DND-41 (cell line): ENCODE results near the gene CTDSP2.

Source experiments
- ATAC-seq: fragments of 200-7000 bp; cut with Tn5 transposase; 3 replicates; pipeline ENCODE4 v1.9.1; 2021; ENCODE audit warnings: low read depth; ENCODE audit not compliant: insufficient read depth
- DNase-seq: peaks from one replicate; pipeline ENCODE4 v3.0.0-alpha.2; 2020
- H2AFZ ChIP-seq: 2 replicates; pipeline ENCODE4 v1.6.0; 2012; ENCODE audit warnings: low read depth, low read length
- H3K27ac ChIP-seq: 2 replicates; pipeline ENCODE4 v1.5.1; 2012; ENCODE audit warnings: low read length, inconsistent platforms
- H3K27me3 ChIP-seq: fragments of 200-600 bp; sonication (generic); 2 replicates; pipeline ENCODE4 v1.6.0; 2012; ENCODE audit warnings: low read length, mild to moderate bottlenecking, inconsistent platforms; ENCODE audit not compliant: insufficient read depth, poor library complexity
- H3K36me3 ChIP-seq: 2 replicates; pipeline ENCODE4 v1.5.1; 2012; ENCODE audit warnings: low read length, inconsistent platforms; ENCODE audit not compliant: insufficient read depth
- H3K4me1 ChIP-seq: 2 replicates; pipeline ENCODE4 v1.5.1; 2012; ENCODE audit warnings: mild to moderate bottlenecking, low read length; ENCODE audit not compliant: insufficient read depth
- H3K4me2 ChIP-seq: 2 replicates; pipeline ENCODE4 v1.6.0; 2012; ENCODE audit warnings: mild to moderate bottlenecking, moderate library complexity, low read length, inconsistent platforms; ENCODE audit not compliant: insufficient read depth
- H3K4me3 ChIP-seq, 2 experiments: fragments of 200-600 bp in 1 of 2; shearing (Covaris generic) in 1 of 2; 2 replicates each; pipeline ENCODE4 v1.5.1; 2012 to 2016; ENCODE audit warnings: inconsistent platforms in 2 of 2, low read length in 2 of 2, mild to moderate bottlenecking in 2 of 2, low read depth in 1 of 2, moderate library complexity in 1 of 2
- H3K79me2 ChIP-seq: 2 replicates; pipeline ENCODE4 v1.6.0; 2012; ENCODE audit warnings: low read length, inconsistent platforms; ENCODE audit not compliant: insufficient read depth
- H3K9ac ChIP-seq: 2 replicates; pipeline ENCODE4 v1.6.0; 2012; ENCODE audit warnings: low read depth, mild to moderate bottlenecking, inconsistent platforms, low read length, moderate library complexity
- H3K9me3 ChIP-seq: 2 replicates; pipeline ENCODE4 v1.5.1; 2012; ENCODE audit warnings: low read length, moderate library complexity, mild to moderate bottlenecking, inconsistent platforms; ENCODE audit not compliant: insufficient read depth, severe bottlenecking
- H4K20me1 ChIP-seq: 2 replicates; pipeline ENCODE4 v1.6.0; 2012; ENCODE audit warnings: low read length; ENCODE audit not compliant: insufficient read depth
- CTCF ChIP-seq: IDR thresholded peaks from 2 replicates; pipeline ENCODE4 v1.5.1; 2012; ENCODE audit warnings: borderline replicate concordance, low read length, moderate library complexity, mild to moderate bottlenecking; ENCODE audit not compliant: poor library complexity, severe bottlenecking; ENCODE audit errors: extremely low read depth
- EZH2 ChIP-seq: IDR thresholded peaks from 3 replicates; pipeline ENCODE4 v1.6.1; 2012; ENCODE audit warnings: borderline replicate concordance, low read depth, mild to moderate bottlenecking, moderate library complexity, low read length, inconsistent platforms; ENCODE audit not compliant: severe bottlenecking

Gene CTDSP2

GRCh38 chr12:57807285-57807684 lies 39.2 kb downstream of the CTDSP2 start:
- Histone ChIP-seq H3K4me1 (no peaks in the 10 kb centered on the region), H3K27ac (no peak overlapping the region), H3K27me3 (no peaks in the 10 kb centered on the region), H3K79me2 (no peaks in the 10 kb centered on the region), H3K4me2 (no peak overlapping the region), H2AFZ (no peak overlapping the region), H3K36me3 (peaks cover 5% of the 10 kb centered on the region; the same call in 1 of the 2 replicates), H3K9ac (no peak overlapping the region), H4K20me1 (no peaks in the 10 kb centered on the region), H3K9me3 (no peaks in the 10 kb centered on the region), H3K4me3 (no peak overlapping the region)
- DNase-seq (no peak), ATAC-seq (no peak)
- TF ChIP-seq CTCF (no peak), EZH2 (no peak)

DNA sequence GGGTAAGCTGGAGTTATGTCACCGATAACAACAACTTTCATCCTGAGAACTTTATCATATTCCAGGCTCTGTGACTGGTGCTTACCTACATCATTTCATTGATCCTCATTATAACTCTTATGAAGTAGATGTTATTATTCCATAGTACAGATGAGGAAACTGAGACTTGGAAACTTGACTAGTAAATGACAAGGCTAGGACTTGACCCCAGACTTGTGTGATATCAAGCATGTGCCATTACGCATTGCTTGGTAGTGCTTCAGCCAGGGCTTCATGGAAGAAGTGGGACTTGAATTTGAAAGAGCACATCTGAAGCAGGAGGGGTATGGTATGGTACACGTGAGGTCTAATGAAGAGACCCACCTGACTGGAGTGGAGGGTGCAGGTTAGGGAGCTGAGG lies 39.9 kb downstream of the CTDSP2 start:
- no peak overlapping the region for H3K4me2 ChIP-seq
- ATAC-seq (no peak), DNase-seq (no peak)
- H3K27me3 ChIP-seq = no peaks in the 10 kb centered on the region
- H3K4me1 ChIP-seq = no peaks in the 10 kb centered on the region
- peaks cover 5% of the 10 kb centered on the region; the same call in 1 of the 2 replicates for H3K36me3 ChIP-seq
- TF ChIP-seq EZH2 (no peak), CTCF (no peak)
- no peak overlapping the region for H3K9ac ChIP-seq
- no peak overlapping the region for H3K27ac ChIP-seq
- no peak overlapping the region for H3K4me3 ChIP-seq
- H2AFZ ChIP-seq = no peak overlapping the region
- H3K79me2 ChIP-seq = no peaks in the 10 kb centered on the region
- no peaks in the 10 kb centered on the region for H3K9me3 ChIP-seq
- H4K20me1 ChIP-seq = no peaks in the 10 kb centered on the region

GRCh38 chr12:57803319-57803893 lies 43.1 kb downstream of the CTDSP2 start:
- ATAC-seq (peak; percentile 78), DNase-seq (peak; percentile 43)
- no peak overlapping the region for H2AFZ ChIP-seq

More at GRCh38 chr12:57803319-57803893, 43.1 kb downstream of the CTDSP2 start:
- peak; percentile 79 for TF ChIP-seq CTCF
- no peak for TF ChIP-seq EZH2
- Histone ChIP-seq H3K4me2 (no peak overlapping the region), H3K9ac (no peak overlapping the region), H3K27ac (no peak overlapping the region), H3K27me3 (no peaks in the 10 kb centered on the region), H3K36me3 (peaks cover 11% of the 10 kb centered on the region; the same call in 1 of the 2 replicates), H4K20me1 (no peaks in the 10 kb centered on the region), H3K79me2 (no peaks in the 10 kb centered on the region), H3K9me3 (no peaks in the 10 kb centered on the region), H3K4me3 (no peak overlapping the region), H3K4me1 (no peaks in the 10 kb centered on the region)
